HG03432 (cell line): ENCODE results near the gene MOB3C.

Experiments
- ATAC-seq: cut with Tn5 transposase; IDR thresholded peaks from one replicate; pipeline ENCODE4 v1.9.1; 2021; ENCODE audit warnings: mild to moderate bottlenecking, moderate library complexity; ENCODE audit not compliant: unreplicated experiment

The MOB3C gene

GRCh38 chr1:46639547-46639946 lies 22.9 kb upstream of the MOB3C start:
- no peak for ATAC-seq

GRCh38 chr1:46638921-46639320 lies 22.3 kb upstream of the MOB3C start:
- no peak for ATAC-seq

- ATAC-seq = no peak
These were observed 21.0 kb upstream of the MOB3C start for GRCh38 chr1:46637444-46638083.

GRCh38 chr1:46635205-46635604 lies 18.6 kb upstream of the MOB3C start:
- ATAC-seq = no peak

GRCh38 chr1:46630719-46631118 lies 14.1 kb upstream of the MOB3C start:
- ATAC-seq = no peak

GRCh38 chr1:46623743-46624644 lies 7.4 kb upstream of the MOB3C start:
- ATAC-seq = no peak

GRCh38 chr1:46622344-46622743 lies 5.7 kb upstream of the MOB3C start:
- ATAC-seq = no peak

GRCh38 chr1:46621930-46622329 lies 5.3 kb upstream of the MOB3C start:
- ATAC-seq = no peak

- no peak for ATAC-seq
These were observed 3.1 kb upstream of the MOB3C start for GRCh38 chr1:46619656-46620258.

- ATAC-seq = no peak
These were observed 2.3 kb upstream of the MOB3C start for GRCh38 chr1:46618754-46619415.

- ATAC-seq = no peak
These were observed 1.2 kb upstream of the MOB3C start for GRCh38 chr1:46617833-46618232.

- no peak for ATAC-seq
These were observed 643 bp upstream of the MOB3C start for GRCh38 chr1:46617108-46617800.

GRCh38 chr1:46615735-46616134 lies 876 bp downstream of the MOB3C start:
- no peak for ATAC-seq

GRCh38 chr1:46615088-46615487 lies 1.5 kb downstream of the MOB3C start:
- ATAC-seq = no peak

- ATAC-seq = no peak
These were observed 2.0 kb downstream of the MOB3C start for GRCh38 chr1:46614604-46614984.

GRCh38 chr1:46613661-46614603 lies 2.7 kb downstream of the MOB3C start:
- peak; percentile 47 for ATAC-seq

- no peak for ATAC-seq
These were observed 3.5 kb downstream of the MOB3C start for GRCh38 chr1:46612937-46613660.

- no peak for ATAC-seq
These were observed 4.9 kb downstream of the MOB3C start for GRCh38 chr1:46611691-46612221.
